AG09319 (cell line): ENCODE results near the gene C1orf198.

Experiments used
- DNase-seq: peaks from one replicate; pipeline ENCODE4 v3.0.0-alpha.2; 2010; ENCODE audit warnings: low read depth; ENCODE audit errors: extremely low read depth
- CTCF ChIP-seq: IDR thresholded peaks from 2 replicates; pipeline ENCODE4 v1.5.1; 2011; ENCODE audit warnings: low read depth, mild to moderate bottlenecking, inconsistent platforms, low read length, moderate library complexity

Gene C1orf198

DNA sequence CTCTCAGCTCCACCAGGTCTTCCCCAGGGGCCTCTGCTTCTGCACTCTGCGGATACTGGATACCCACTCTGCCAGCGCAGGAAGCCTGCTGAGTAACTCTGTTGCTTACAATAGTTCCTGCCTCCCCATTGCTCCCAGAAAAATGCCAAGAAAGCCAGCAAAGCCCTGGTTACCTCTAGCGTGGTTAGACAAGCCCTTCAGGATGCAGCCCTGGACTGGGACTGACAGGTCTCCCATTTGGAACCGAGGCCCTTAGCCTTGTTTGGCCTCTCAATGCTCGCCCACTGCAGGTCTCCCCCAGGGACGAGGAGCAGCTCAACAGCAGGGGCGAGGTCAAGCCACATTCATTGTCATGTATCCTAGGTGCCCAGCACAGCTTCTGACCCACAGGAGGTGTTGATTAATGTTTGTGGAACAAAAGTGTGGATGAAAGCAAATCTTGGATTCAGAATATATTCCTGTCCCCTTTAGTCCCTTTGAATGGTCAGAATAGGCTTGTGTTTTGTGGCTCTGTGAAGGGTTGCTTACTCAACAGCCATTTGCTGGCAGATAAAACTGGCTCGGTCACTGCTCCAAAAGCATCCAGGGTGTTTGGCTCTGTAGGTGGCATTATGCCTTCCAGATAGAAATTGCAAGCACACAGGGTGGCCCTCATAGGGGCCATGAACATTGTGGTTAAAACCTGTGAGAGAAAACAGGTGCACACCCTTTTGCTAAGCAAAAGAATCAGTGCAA, 58.9 kb downstream of the C1orf198 start:
- no peak for TF ChIP-seq CTCF
- DNase-seq, result no peak

DNA sequence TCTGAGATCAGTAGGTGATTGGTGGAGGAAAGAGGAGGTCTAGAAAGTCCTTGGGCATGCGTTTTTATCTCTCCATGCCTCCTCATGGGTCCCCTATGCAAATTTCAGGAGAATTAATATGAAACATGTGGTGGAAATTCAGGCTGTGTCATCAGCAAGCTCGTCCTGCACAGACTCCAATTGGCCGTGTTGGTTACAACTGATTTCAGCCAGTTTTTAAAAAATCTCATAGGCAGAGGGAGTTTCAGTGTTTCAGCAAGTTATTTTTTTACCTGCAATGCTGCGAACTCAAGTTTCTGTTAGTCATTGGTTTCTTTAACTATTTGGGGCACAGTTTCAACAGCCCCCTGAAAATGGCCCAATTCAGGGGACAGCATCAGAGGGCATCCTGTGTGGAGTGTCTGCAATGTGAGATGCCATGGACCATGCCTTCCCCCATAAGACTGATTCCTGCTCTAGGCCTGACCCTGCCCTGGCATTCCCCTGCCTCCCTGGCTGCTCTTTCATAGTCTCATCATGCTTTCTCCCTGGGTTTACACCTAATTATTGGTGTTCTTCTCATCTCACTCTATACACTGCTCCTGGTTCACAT, 59.9 kb downstream of the C1orf198 start:
- TF ChIP-seq CTCF, result no peak
- no peak for DNase-seq

GRCh38 chr1:230807561-230808280, 60.6 kb downstream of the C1orf198 start:
- TF ChIP-seq CTCF, result no peak
- DNase-seq, result no peak

GRCh38 chr1:230807029-230807428, 61.3 kb downstream of the C1orf198 start:
- TF ChIP-seq CTCF, result no peak
- DNase-seq, result no peak

GRCh38 chr1:230806552-230806951, 61.8 kb downstream of the C1orf198 start:
- no peak for DNase-seq
- TF ChIP-seq CTCF, result no peak

DNA sequence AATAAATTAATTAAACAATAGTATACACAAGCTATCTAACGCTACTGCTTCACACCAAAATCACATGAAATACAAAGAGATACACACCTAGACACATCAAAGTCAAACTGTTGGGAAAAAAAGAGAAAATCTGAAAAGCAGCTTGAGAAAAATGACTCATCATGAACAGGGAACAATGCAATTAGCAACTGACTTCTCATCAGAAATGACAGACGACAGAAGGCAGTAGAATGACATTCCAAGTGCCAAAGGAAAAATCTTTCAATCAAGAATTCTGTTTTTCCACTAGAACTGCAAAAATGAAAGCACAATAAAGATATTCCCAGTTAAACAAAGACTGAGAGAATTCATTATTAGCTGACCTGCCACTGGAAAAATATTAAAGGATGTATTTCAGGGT, 63.9 kb downstream of the C1orf198 start:
- no peak for DNase-seq
- TF ChIP-seq CTCF, result no peak
